Cerebellar nuclear complex (tissue), 1 donor: ENCODE data around the gene CAMK2D.

ENCODE experiments used
- DNase-seq, 2 experiments: peaks; one replicate each; lab custom pipeline; 2025; lab: John Stamatoyannopoulos, UW

Gene CAMK2D

DNA sequence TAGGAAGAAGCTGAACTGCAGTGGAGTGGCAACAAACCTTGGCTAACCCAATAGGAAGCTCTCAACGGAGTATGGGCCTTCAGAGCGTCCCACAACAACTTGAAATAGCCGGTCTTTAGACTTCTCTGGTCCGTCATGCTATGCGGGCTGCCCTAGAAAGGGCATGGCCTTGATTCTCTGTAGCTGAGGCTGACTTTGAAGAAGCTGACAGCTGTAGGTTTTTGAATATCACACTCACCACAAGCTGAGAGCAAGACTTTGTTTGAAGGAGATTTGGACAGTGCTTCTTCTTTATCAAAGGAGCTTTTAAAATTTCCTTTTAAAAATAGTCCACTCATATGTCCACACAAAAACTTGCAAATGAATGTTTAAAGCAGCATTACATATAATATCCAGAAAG lies 322.9 kb downstream of the CAMK2D start:
- DNase-seq = no peak

DNA sequence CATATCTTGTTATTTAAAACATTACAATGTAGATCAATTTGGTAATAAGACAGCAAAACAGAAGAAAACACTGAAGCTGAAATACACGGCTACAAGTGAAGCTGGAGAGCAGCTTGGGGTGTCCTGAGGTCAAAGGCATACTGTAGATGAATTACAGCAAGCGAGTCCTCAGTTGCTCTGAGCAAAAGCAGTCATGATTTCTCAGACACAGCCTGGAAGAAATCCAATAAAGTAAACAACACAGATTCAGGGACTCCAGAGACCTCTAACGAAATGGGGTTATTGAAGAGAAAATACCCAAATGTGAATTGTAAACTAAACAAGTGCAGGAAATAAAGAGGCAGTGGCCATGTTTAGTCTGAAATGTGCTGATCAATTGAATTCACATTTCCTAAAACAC lies 324.4 kb downstream of the CAMK2D start:
- DNase-seq = no peak

DNA sequence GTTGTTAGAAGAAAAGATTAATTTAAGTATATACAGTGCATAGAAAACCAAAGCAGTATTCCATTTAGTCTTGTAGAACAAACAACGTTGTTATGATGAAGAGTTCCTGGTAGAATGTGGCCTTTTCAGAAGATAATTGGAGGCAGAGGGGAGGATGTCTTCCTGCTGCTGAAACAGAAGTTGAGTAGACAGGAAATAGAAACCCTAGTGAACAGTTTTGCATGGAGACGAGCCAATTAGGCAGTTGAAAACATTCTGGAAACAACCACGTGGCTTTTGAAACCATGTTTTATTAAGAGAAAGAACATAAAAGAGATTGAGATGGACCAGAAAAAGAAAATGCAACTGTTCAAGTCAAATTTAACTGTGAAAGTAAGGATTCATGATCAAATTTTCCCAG lies 325.2 kb downstream of the CAMK2D start:
- DNase-seq = no peak

DNA sequence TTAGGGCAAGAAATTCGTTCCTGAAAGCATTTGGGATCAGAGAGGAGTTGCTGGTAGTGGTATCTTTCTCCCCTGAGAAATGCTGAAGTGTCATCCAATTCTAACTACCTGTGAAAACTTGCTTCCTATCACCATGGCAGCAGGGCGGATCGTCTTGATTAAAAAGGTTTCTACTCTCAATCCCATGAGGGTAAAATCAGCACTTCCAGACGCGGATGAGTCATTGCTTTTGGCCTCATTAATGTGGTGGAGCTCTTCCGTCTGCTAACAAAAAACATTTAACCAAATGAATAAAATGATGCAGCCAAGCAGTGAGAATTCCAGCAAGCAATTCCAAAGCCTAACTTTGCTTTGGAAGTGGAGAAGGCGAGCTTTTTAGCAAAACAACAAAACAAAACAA lies 325.6 kb downstream of the CAMK2D start:
- DNase-seq = no peak

DNA sequence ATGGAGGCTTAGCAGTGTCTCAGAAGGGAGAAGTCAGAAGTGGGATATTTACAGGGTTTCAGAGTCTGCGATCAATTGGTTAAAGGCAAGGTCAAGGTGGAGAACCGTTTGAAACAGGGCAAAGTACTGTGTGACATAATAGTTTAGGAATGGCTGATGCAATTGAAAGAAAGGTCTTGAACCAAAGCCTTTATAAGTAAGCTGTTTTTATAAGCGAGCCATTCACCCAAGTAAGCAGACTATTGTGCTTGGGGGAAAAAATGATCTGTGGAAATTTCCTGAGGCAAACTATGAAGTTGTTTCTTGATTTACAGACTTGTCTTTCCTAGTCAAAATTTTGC lies 327.3 kb downstream of the CAMK2D start:
- DNase-seq = no peak

DNA sequence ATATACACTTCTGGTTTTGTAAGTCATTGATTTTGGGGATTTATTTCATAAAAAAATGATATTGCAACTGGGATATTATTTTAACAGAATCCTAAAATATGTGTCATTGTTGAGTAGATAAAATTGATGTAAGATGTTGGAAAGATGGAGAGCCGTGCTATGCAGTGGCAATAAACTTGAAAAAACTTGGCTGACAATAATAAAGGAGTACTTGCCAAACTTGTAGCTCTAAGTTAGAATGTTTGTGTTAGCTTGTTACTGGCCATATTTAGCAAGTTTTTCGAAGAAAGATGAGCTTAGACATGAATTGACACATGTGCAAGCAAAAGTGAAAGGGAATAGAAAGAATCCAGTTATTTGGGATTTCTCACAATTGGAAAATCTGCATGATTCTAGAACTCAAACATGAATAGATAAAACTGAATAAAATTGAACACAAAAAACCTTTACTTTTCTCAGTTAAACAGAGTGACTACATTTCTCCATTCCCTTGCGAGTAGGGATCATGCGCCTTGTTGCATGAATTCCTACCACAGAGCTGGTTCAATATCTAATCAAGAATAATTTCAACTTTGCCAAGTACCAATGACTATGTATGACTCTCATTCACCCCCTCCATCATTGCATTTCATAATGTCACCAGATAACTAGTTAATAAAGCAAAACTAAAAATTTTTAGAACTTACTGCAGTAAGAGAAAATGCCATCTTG lies 327.8 kb downstream of the CAMK2D start:
- no peak for DNase-seq

DNA sequence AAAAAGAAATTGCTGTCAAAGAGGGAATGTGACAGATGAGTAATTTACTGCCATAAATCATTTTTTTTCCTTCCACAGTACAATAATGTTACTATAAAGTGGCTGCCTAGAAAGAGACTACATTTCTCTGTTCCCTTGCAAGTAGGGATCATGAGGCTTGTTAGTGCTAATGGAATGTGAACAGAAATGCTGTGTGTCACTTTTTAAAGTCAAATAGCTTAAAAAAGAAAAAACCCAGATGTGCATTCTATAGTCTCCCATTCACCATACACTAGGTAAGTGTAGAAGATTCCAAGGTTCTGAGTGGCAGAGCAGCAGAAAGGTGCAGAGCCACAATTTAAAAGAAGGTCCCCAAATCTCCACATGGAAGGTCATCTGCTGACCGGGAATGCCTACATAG lies 328.4 kb downstream of the CAMK2D start:
- DNase-seq = no peak

DNA sequence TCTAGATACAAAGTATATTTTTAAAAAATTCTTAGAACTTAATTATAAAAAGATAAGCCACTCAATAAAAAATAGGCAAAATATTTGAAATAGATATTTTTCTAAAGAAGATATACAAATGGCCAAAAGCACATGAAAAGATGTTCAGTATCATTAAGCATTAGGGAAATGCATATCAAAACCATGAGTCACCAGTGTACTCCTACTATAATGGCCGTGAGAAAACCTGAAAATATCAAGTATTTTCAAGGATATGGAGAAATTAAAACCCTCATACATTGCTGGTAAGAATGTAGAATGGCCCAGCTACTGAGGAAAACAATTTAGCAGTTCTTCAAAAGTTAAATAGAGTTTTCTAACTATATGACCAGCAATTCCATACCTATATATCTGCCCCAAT lies 337.9 kb downstream of the CAMK2D start:
- no peak for DNase-seq

DNA sequence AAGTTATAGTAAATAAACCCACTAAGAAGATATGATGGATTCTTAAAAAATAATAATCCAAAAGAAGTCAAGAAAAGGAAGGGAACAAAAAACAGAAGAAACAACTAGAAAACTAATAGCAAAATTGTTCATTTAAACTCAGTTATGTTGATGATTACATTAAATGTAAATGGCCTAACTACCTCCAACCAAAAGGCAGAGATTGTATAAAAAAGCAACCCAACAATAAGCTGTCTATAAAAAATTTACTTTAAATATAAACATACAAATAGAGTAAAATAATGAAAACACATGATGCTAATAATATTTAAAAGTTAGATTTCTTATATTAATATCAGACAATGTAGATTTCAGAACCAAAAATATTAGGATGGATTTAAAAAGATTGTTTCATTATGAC lies 340.6 kb downstream of the CAMK2D start:
- DNase-seq = no peak

DNA sequence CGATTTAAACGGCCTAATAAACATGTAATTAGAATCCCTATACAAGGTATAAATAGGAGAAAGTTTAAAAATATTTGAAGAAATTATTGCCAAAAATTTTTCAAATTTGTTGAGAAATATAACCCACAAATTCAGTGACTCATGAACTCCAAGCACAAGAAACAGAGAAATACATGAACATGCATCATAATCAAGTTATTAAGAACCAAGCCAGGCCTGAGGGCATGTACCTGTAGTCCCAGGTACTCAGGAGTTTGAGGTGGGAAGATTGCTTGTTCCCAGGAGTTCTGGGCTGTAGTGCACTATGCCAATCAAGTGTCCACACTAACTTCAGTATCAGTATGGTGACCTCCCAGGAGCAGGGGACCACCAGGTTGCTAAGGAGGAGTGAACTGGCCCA lies 341.9 kb downstream of the CAMK2D start:
- DNase-seq = no peak

DNA sequence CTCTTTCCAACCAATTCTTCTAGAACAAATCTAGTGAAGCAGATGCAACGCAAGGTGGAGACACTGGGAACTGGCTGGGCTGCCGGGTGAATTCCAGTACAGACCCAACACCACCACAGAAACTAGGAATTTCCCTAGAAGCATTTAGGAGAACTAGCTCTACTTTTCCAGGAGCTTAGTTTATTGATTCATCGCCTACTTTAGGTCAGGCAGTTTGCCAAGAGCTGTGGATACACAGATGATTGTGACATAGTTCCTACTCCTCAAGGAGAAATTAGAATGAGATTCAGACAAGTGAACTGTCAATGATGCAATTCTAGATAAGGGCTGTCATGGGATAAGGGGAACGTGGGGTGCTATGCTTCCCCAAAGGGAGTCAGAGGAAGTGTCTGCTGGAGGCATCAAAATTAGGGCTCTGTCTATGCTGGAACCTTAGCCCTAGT lies 350.0 kb downstream of the CAMK2D start:
- no peak for DNase-seq

DNA sequence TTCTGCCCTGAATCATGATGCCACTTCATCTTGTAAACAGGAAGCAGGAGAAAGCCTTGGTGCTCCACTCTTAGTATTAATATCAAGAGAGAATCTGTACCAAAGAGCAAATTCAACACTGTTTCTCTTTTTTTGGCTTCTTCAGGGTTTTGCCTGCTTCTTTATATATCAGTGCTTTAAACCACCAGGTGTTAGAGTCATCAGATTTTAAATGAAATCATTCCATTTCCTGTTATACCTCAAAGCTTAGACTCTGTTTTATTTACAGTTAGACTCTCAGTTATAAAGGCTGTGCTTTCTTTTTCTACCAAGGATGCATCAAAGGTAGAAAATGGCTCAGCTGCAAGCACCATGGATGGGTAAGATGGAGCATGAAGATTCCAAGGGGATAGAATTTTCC lies 350.9 kb downstream of the CAMK2D start:
- DNase-seq = no peak

DNA sequence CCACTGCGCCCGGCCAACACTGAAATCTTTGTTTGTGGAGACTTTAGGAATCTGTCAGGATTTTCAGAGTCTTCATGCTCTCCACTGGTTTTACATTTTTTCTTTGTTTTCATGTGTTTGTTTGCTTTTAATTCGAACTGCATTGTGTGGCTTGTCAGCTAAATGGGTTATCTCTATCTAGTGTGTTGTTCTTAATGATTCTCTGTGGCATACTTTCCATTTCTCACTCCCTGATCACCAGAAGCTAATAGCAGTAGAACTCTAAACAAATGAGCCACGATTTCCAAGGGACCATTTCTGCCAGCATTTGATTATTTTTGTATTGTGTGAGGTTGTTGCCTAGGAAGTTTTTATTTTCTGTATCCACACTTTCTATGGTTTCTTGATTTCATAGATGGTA lies 352.4 kb downstream of the CAMK2D start:
- no peak for DNase-seq

DNA sequence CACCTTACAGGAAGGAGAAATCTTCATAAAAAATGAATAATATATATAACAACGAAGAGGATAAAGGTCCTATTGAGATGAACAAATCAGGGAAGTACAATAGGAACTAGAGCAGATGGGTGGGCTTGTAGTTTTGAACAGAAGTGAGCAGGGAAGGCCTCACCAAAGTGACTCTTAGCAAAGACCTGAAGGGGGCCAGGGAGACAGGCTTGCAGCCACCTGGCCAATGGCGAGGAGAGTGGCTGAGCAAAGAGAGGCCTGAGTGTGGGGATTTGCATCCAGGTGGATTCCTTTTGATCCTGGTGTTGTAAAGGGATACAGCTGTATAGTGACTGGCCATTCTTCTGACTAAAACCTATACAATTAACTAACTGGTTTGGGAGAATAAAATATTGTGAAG lies 354.1 kb downstream of the CAMK2D start:
- no peak for DNase-seq

DNA sequence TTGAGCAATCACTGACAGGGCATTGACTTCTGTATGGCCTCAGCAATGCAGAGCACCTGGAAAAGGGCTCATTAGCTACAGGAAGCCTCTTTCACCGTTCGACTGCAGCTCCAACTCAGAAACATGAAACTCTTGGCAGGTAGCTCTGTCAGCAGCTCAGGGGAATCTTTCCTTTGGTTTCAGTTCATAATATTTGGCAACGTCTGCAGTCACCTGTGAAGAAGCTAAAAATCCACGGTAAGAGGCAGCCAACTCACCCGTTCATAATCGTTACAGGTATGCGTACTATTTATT lies 354.9 kb downstream of the CAMK2D start:
- no peak for DNase-seq

DNA sequence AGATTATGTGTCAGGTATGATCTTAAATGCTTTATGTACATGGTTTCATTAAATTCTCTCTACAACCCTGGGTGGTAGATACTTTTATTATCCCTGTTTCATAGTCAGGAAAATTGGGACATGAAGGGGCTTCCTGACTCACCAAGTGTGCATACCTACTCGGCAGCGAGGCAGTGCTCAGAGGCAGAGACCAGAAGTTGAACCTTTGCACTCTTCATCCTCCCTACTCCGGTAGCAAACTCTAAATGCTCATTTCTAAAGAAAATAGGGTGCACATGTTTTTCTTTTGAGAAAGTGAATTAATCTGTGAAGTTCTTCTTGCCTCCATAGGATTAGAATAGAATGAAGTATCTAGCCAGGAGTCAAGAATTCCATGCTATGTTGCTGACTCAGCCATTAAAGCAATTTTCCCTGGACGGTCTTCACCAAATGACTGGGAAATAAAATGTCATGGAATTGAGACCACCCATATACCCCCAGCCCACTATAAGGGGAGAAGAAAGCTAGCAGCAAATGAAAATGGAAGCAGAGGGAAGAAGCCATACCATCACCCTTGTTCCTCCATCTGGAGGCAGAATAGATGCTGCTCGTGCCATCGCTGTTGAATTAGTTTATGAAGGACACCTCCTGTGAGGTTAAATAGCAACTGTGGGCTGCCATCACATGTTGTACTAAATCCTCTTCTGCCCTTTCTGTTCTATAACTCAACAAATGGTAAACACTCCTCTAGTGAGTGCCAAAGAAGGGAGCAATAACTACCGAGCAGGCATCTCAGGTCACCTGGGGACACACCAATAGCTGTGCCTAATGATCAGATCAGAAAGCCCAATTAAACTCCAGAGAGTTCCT lies 355.4 kb downstream of the CAMK2D start:
- DNase-seq = no peak

DNA sequence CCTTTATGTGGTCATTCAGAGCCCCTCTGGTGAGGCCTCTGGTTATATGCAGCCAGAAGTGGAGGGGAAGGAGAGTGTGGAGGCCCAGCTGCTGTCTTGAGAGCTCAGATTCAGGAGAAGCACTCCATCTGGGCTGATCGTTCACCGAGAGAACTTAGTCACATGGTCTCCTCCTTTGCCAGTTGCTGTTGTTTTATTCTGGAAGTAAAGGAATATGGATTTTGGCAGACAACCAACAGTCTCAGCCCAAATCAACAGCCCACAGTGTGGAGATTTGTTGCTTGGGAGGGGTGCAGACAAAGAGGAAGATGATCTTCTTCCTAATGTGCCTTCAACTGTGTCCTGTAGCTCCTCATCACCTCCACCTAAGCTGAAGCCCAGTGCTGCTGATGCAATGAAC lies 356.7 kb downstream of the CAMK2D start:
- no peak for DNase-seq

DNA sequence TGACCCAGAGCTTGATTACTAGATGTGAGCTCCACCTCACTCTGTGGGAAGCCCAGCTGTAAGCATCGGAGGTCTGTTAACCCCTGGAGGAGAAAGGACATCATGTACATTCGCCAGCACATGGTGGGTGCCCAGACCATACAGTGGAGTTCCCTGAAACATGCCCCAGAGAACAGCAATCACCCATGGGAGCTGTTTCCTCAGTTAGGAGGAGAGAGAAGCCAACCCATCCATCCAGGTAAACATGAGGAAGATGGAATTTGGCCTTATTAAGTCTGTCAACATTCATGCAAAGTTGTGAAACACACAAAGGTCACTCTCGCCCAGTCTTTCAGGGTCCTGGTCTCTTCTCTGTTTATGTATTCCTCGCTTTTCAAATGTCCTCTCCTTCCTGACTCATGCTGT lies 357.4 kb downstream of the CAMK2D start:
- DNase-seq = no peak
